Spleen (tissue), 7 donors: ENCODE measurements around the gene PHACTR1.

Experiments
- POLR2A ChIP-seq, 3 donors: fragments of 450-650 bp; IDR thresholded peaks; one replicate each; pipeline ENCODE4 v1.5.1; 2017; ENCODE audit warnings: antibody characterized with exemption in 3 of 3, mild to moderate bottlenecking in 1 of 3
- TF ChIP-seq, protein P1 (sequence below), 11 experiments: fragments of 200-600 bp in 7 of 11; fragments of 450-650 bp in 4 of 11; sonication (generic) in 4 of 11; IDR thresholded peaks in 8 of 11; conservative IDR thresholded peaks in 3 of 11; 1 replicate in 7 of 11; 2 replicates in 4 of 11; pipeline versions ENCODE4 v1.4.0 to v1.8.0; 2016 to 2021; ENCODE audit warnings: antibody characterized with exemption in 11 of 11, inconsistent platforms in 4 of 11, mild to moderate bottlenecking in 1 of 11
- donor health status: DM: no; HTN: no; CAD: no; lungs with moderate emphysema.
- donor health status: DM: no; HTN: no; CAD: no.
- donor health status: DM: no; HTN: no; CAD: no.

DNA sequence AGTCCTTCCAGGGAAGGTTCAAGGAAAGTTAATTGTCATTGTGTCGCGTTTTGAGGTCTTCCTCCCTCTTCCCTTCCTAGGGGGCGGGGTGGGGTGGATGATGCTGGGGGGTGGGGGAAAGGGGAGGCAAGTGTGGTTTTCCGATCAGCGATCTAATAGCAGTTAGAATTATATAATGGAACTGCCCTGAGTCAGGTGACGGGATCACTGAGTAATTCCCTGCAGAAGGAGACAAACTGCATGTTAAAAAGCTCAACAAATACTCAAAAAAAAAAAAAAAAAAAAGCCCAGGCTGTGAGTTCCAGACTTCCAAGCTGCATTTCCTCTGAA lies 240.4 kb downstream of the PHACTR1 start:
- TF ChIP-seq, protein P1, sequence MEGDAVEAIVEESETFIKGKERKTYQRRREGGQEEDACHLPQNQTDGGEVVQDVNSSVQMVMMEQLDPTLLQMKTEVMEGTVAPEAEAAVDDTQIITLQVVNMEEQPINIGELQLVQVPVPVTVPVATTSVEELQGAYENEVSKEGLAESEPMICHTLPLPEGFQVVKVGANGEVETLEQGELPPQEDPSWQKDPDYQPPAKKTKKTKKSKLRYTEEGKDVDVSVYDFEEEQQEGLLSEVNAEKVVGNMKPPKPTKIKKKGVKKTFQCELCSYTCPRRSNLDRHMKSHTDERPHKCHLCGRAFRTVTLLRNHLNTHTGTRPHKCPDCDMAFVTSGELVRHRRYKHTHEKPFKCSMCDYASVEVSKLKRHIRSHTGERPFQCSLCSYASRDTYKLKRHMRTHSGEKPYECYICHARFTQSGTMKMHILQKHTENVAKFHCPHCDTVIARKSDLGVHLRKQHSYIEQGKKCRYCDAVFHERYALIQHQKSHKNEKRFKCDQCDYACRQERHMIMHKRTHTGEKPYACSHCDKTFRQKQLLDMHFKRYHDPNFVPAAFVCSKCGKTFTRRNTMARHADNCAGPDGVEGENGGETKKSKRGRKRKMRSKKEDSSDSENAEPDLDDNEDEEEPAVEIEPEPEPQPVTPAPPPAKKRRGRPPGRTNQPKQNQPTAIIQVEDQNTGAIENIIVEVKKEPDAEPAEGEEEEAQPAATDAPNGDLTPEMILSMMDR (IDR thresholded peaks at IDR 0.05 in 8 of 11, conservative IDR thresholded peaks at IDR 0.05 in 3 of 11), result no peak
- TF ChIP-seq POLR2A (IDR thresholded peaks at IDR 0.05), result no peak
